Upper lobe of left lung (tissue), 6 donors: Measurements from ENCODE around the gene RAPH1. TPM values are rescaled to one million over a fixed set of nuclear protein-coding genes. Genes with fewer than 3 reads are reported as not detected.
"Not testable (repeated sequence)": the region's sequence is repeated elsewhere in the genome, so short reads cannot be mapped to it uniquely, and the experiment has no call there.

Source experiments
- ATAC-seq, 2 donors: fragments of 200-7000 bp; cut with Tn5 transposase; one replicate each; pipeline ENCODE4 v1.9.1; 2022; ENCODE audit warnings: mild to moderate bottlenecking in 2 of 2, moderate library complexity in 2 of 2; ENCODE audit not compliant: low FRiP score in 2 of 2
- DNase-seq, 2 donors: peaks; one replicate each; pipeline ENCODE4 v3.0.0-alpha.2; 2019 to 2020
- H3K27ac ChIP-seq, 4 donors: fragments of 200-600 bp; sonication (generic); one replicate each; pipeline ENCODE4 v1.5.1; 2016 to 2019
- H3K27me3 ChIP-seq, 4 donors: fragments of 200-600 bp; sonication (generic); one replicate each; pipeline ENCODE4 v1.5.1; 2017 to 2019
- H3K36me3 ChIP-seq, 4 donors: fragments of 200-600 bp; sonication (generic); one replicate each; pipeline ENCODE4 v1.5.1; 2016 to 2019
- H3K4me1 ChIP-seq, 4 donors: fragments of 200-600 bp; sonication (generic); one replicate each; pipeline ENCODE4 v1.5.1; 2018 to 2019
- H3K4me3 ChIP-seq, 4 donors: fragments of 200-600 bp; sonication (generic); one replicate each; pipeline ENCODE4 v1.5.1; 2017 to 2019; ENCODE audit warnings: mild to moderate bottlenecking in 2 of 4, moderate library complexity in 1 of 4
- H3K9me3 ChIP-seq, 4 donors: fragments of 200-600 bp; sonication (generic); one replicate each; pipeline ENCODE4 v1.5.1; 2018 to 2019
- CTCF ChIP-seq, 6 experiments: fragments of 450-650 bp in 4 of 6; fragments of 200-600 bp in 2 of 6; sonication (generic) in 2 of 6; IDR thresholded peaks; one replicate each; pipeline ENCODE4 v1.5.1; 2016 to 2019; ENCODE audit warnings: antibody characterized with exemption in 6 of 6
- EP300 ChIP-seq, 4 donors: sonication (generic); formaldehyde crosslinking; IDR thresholded peaks; one replicate each; pipeline ENCODE4 v1.5.1; 2017; ENCODE audit warnings: antibody characterized with exemption in 4 of 4, control low read depth in 2 of 4
- POLR2A ChIP-seq, 4 donors: fragments of 450-650 bp; IDR thresholded peaks; one replicate each; pipeline ENCODE4 v1.5.1; 2016 to 2017; ENCODE audit warnings: antibody characterized with exemption in 4 of 4, mild to moderate bottlenecking in 2 of 4
- POLR2AphosphoS5 ChIP-seq, 2 donors: sonication (generic); formaldehyde crosslinking; IDR thresholded peaks; one replicate each; pipeline ENCODE4 v1.5.1; 2017; ENCODE audit warnings: antibody characterized with exemption in 2 of 2
- WGBS, 2 donors: methylation state at CpG; one replicate each; pipeline ENCODE4 v1.1.5; 2017 to 2018; 5-methylcytosine and 5-hydroxymethylcytosine counted together
- total RNA-seq, 6 donors: library from RNA; depleted of rRNA in 4 of 6; stranded (reverse); fragments of >200 nt in 4 of 6; gene quantifications; one replicate each; pipeline versions ENCODE4 v1.1.0 to v1.2.1, GENCODE V29; 2016 to 2021
- donor health status: DM: no; HTN: no; CAD: no; lungs with moderate emphysema.
- donor health status: DM: no; HTN: yes; CAD: no; lungs with severe emphysema.

Gene RAPH1
- total RNA-seq, 6 donors from 2014 or later: 52.1 to 144 (median 65.6) TPM

GRCh38 chr2:203547356-203547755 is 12.3 kb upstream of the RAPH1 start:
- DNase-seq: no peak
- H3K9me3 ChIP-seq: no peaks in the 10 kb centered on the region
- TF ChIP-seq POLR2AphosphoS5 (IDR thresholded peaks at IDR 0.05): no peak
- no peak for TF ChIP-seq CTCF (IDR thresholded peaks at IDR 0.05)
- no peak for TF ChIP-seq POLR2A (IDR thresholded peaks at IDR 0.05)
- no peak for TF ChIP-seq EP300 (IDR thresholded peaks at IDR 0.05)
- no peaks in the 10 kb centered on the region for H3K4me1 ChIP-seq
- 68 to 86% methylated on average over 1 of the region's 1 CpG for WGBS, 2 donors
- no peaks in the 10 kb centered on the region for H3K27me3 ChIP-seq
- no peaks in the 10 kb centered on the region for H3K36me3 ChIP-seq
- H3K27ac ChIP-seq: no peak overlapping the region
- ATAC-seq: no peak
- H3K4me3 ChIP-seq: no peak overlapping the region

GRCh38 chr2:203544402-203544801 is 9.3 kb upstream of the RAPH1 start:
- H3K9me3 ChIP-seq: no peaks in the 10 kb centered on the region
- no peaks in the 10 kb centered on the region for H3K27me3 ChIP-seq
- H3K4me1 ChIP-seq: no peaks in the 10 kb centered on the region
- no peak overlapping the region for H3K4me3 ChIP-seq
- 93 to 99% methylated on average over 4 of the region's 4 CpGs for WGBS, 2 donors
- no peak overlapping the region for H3K27ac ChIP-seq
- ATAC-seq (no peak), DNase-seq (no peak)
- no peaks in the 10 kb centered on the region for H3K36me3 ChIP-seq
- TF ChIP-seq CTCF (IDR thresholded peaks at IDR 0.05): no peak
- no peak for TF ChIP-seq EP300 (IDR thresholded peaks at IDR 0.05)
- TF ChIP-seq POLR2A (IDR thresholded peaks at IDR 0.05): no peak

GRCh38 chr2:203543898-203544328 is 8.8 kb upstream of the RAPH1 start:
- Histone ChIP-seq H3K9me3 (no peaks in the 10 kb centered on the region), H3K4me3 (no peak overlapping the region), H3K27ac (no peak overlapping the region), H3K4me1 (no peaks in the 10 kb centered on the region), H3K36me3 (no peaks in the 10 kb centered on the region), H3K27me3 (no peaks in the 10 kb centered on the region)
- DNase-seq (no peak), ATAC-seq (no peak)
- WGBS, 2 donors: 74 to 88% methylated on average over 8 of the region's 8 CpGs
- no peak for TF ChIP-seq POLR2AphosphoS5 (IDR thresholded peaks at IDR 0.05)
- TF ChIP-seq POLR2A (IDR thresholded peaks at IDR 0.05): no peak
- TF ChIP-seq EP300 (IDR thresholded peaks at IDR 0.05): no peak
- no peak for TF ChIP-seq CTCF (IDR thresholded peaks at IDR 0.05)

GRCh38 chr2:203540598-203540997 is 5.5 kb upstream of the RAPH1 start:
- H3K36me3 ChIP-seq: not testable (repeated sequence)

DNA sequence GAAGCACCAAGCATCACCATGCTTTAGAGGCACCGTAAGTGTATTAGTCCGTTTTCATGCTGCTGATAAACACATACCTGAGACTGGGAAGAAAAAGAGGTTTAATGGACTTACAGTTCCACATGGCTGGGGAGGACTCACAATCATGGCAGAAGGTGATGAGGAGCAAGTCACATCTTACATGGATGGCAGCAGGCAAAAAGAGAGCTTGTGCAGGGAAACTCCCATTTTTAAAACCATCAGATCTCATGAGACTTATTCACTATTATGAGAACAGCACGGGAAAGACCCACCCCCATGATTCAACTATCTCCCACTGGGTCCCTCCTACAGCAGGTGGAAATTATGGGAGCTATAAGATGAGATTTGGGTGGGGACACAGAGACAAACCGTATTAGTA is 3.1 kb upstream of the RAPH1 start:
- WGBS, 2 donors: 91 to 92% methylated on average over 4 of the region's 4 CpGs

More at GRCh38 chr2:203540598-203540997, 5.5 kb upstream of the RAPH1 start:
- H3K4me3 ChIP-seq, DNase-seq, H3K27ac ChIP-seq, H3K4me1 ChIP-seq, H3K9me3 ChIP-seq, H3K27me3 ChIP-seq, ATAC-seq: not testable (repeated sequence)
- WGBS, 2 donors: 84 to 85% methylated on average over 3 of the region's 3 CpGs

DNA sequence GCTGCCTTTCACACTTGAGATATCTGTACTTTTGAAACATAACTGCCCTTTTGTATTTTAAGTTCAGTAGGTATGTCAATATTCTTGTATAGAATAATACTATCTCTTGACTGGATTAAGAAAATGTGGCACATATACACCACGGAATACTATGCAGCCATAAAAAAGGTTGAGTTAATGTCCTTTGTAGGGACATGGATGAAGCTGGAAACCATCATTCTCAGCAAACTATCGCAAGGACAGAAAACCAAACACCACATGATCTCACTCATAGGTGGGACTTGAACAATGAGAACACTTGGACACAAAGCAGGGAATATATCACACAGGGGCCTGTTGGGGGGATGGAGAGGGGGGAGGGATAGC is 1.5 kb upstream of the RAPH1 start:
- WGBS, 2 donors: 87 to 91% methylated on average over 2 of the region's 2 CpGs
- not testable (repeated sequence) for H3K36me3 ChIP-seq, H3K27me3 ChIP-seq, DNase-seq, H3K9me3 ChIP-seq, ATAC-seq, H3K4me3 ChIP-seq
- Histone ChIP-seq H3K27ac (peak overlapping the region in 3 of 4 donors; percentile 5 to 98 (median 94)), H3K4me1 (peaks cover 4 to 18% (median 14%) of the 10 kb centered on the region in 4 donors)

More for the DNA sequence above, 3.1 kb upstream of the RAPH1 start:
- ATAC-seq, H3K27ac ChIP-seq, H3K9me3 ChIP-seq, DNase-seq, H3K36me3 ChIP-seq, H3K27me3 ChIP-seq, H3K4me3 ChIP-seq: not testable (repeated sequence)
- peaks cover 4 to 12% (median 8%) of the 10 kb centered on the region in 4 donors for H3K4me1 ChIP-seq
